CD14-positive monocyte (primary cell): Measurements from ENCODE around the gene DGUOK. TPM values are rescaled to one million over a fixed set of nuclear protein-coding genes. Genes with fewer than 3 reads are reported as not detected.

Experiments used
- DNase-seq, 3 donors: peaks; one replicate each; pipeline ENCODE4 v3.0.0-alpha.2; 2011 to 2022
- H2AFZ ChIP-seq: 2 replicates; pipeline ENCODE4 v1.6.0; 2012; ENCODE audit warnings: mild to moderate bottlenecking, low read depth, low read length, inconsistent platforms; ENCODE audit not compliant: insufficient read depth, poor library complexity, severe bottlenecking
- H3K27ac ChIP-seq, 2 donors: 1 replicate in 1 of 2; 2 replicates in 1 of 2; pipeline ENCODE4 v1.5.1; 2012 to 2013; ENCODE audit warnings: low read length in 2 of 2, control low read depth in 1 of 2, inconsistent platforms in 1 of 2, low read depth in 1 of 2, mild to moderate bottlenecking in 1 of 2
- H3K27me3 ChIP-seq, 2 donors: one replicate each; pipeline versions ENCODE4 v1.6.0 to v1.6.1; 2011 to 2013; ENCODE audit warnings: low read length in 2 of 2; ENCODE audit not compliant: control insufficient read depth in 2 of 2, insufficient read depth in 2 of 2
- H3K36me3 ChIP-seq, 2 donors: replicated peaks in 1 of 2; 1 replicate in 1 of 2; 2 replicates in 1 of 2; pipeline versions ENCODE4 v1.5.1 to v1.6.1; 2012 to 2013; ENCODE audit warnings: low read length in 2 of 2, control low read depth in 1 of 2, inconsistent platforms in 1 of 2, mild to moderate bottlenecking in 1 of 2; ENCODE audit not compliant: insufficient read depth in 2 of 2, control insufficient read depth in 1 of 2
- H3K4me1 ChIP-seq, 2 donors: 1 replicate in 1 of 2; 2 replicates in 1 of 2; pipeline versions ENCODE4 v1.5.1 to v1.6.1; 2012 to 2013; ENCODE audit warnings: low read length in 2 of 2, control low read depth in 1 of 2, inconsistent platforms in 1 of 2, mild to moderate bottlenecking in 1 of 2, moderate library complexity in 1 of 2; ENCODE audit not compliant: insufficient read depth in 2 of 2, control insufficient read depth in 1 of 2
- H3K4me2 ChIP-seq: replicated peaks from 2 replicates; pipeline ENCODE3; 2012; ENCODE audit warnings: low read length, moderate library complexity, mild to moderate bottlenecking; ENCODE audit not compliant: poor library complexity, severe bottlenecking; ENCODE audit errors: extremely low read depth
- H3K4me3 ChIP-seq, 3 experiments: fragments of 200-600 bp in 1 of 3; sonication (generic) in 1 of 3; replicated peaks in 1 of 3; 1 replicate in 2 of 3; 2 replicates in 1 of 3; pipeline ENCODE4 v1.5.1; 2011 to 2013; ENCODE audit warnings: low read length in 3 of 3, mild to moderate bottlenecking in 3 of 3, control low read depth in 2 of 3, low read depth in 2 of 3, inconsistent platforms in 1 of 3, moderate library complexity in 1 of 3
- H3K79me2 ChIP-seq: 2 replicates; pipeline ENCODE4 v1.6.0; 2012; ENCODE audit warnings: mild to moderate bottlenecking, control low read depth, inconsistent platforms, low read length, moderate library complexity; ENCODE audit not compliant: insufficient read depth
- H3K9ac ChIP-seq: 2 replicates; pipeline ENCODE4 v1.6.0; 2017; ENCODE audit warnings: low read length, mild to moderate bottlenecking; ENCODE audit not compliant: insufficient read depth, poor library complexity, severe bottlenecking
- H3K9me3 ChIP-seq, 2 donors: replicated peaks in 1 of 2; 1 replicate in 1 of 2; 2 replicates in 1 of 2; pipeline versions ENCODE4 v1.5.1 to v1.6.1; 2012 to 2013; ENCODE audit warnings: low read length in 2 of 2, control low read depth in 1 of 2; ENCODE audit not compliant: control insufficient read depth in 1 of 2, insufficient read depth in 1 of 2
- H4K20me1 ChIP-seq: 2 replicates; pipeline ENCODE4 v1.6.0; 2012; ENCODE audit warnings: mild to moderate bottlenecking, low read length, control low read depth, moderate library complexity; ENCODE audit not compliant: insufficient read depth
- H3K27ac Mint-ChIP-seq, 7 donors: one replicate each; pipeline ENCODE4 v1.8.0; 2020; ENCODE audit warnings: mild to moderate bottlenecking in 7 of 7, mixed read lengths in 7 of 7, moderate library complexity in 6 of 7, inconsistent platforms in 2 of 7
- H3K27me3 Mint-ChIP-seq, 3 donors: one replicate each; pipeline ENCODE4 v1.8.0; 2021 to 2022; ENCODE audit warnings: low read depth in 3 of 3, mild to moderate bottlenecking in 3 of 3, mixed read lengths in 3 of 3, moderate library complexity in 3 of 3, inconsistent platforms in 1 of 3
- H3K36me3 Mint-ChIP-seq, 2 donors: one replicate each; pipeline ENCODE4 v1.8.0; 2020; ENCODE audit warnings: mixed read lengths in 2 of 2, inconsistent platforms in 1 of 2, mild to moderate bottlenecking in 1 of 2
- H3K4me1 Mint-ChIP-seq: one replicate; pipeline ENCODE4 v1.8.0; 2020; ENCODE audit warnings: mild to moderate bottlenecking, mixed read lengths
- H3K4me3 Mint-ChIP-seq, 2 donors: one replicate each; pipeline ENCODE4 v1.8.0; 2020; ENCODE audit warnings: mild to moderate bottlenecking in 2 of 2, mixed read lengths in 2 of 2, moderate library complexity in 1 of 2
- H3K9me3 Mint-ChIP-seq, 7 donors: one replicate each; pipeline ENCODE4 v1.8.0; 2020 to 2022; ENCODE audit warnings: mixed read lengths in 7 of 7, mild to moderate bottlenecking in 6 of 7, moderate library complexity in 6 of 7, inconsistent platforms in 2 of 7
- CTCF ChIP-seq: fragments of 200-600 bp; IDR thresholded peaks from one replicate; pipeline ENCODE4 v1.8.0; 2022; ENCODE audit warnings: antibody characterized with exemption, mild to moderate bottlenecking
- WGBS: methylation state at CpG from one replicate; pipeline ENCODE4 v1.1.5; 2013; ENCODE audit warnings: missing lambda C conversion rate; ENCODE audit not compliant: insufficient coverage; 5-methylcytosine and 5-hydroxymethylcytosine counted together
- intact Hi-C, 2 donors: fragments of 100-400 bp; cut with micrococcal nuclease; formaldehyde crosslinking; loops; one replicate each; pipeline versions ENCODE4 v1.15.0 to v1.15.1; 2023
- polyA plus RNA-seq, 3 donors: library from polyadenylated mRNA; depleted of rRNA in 1 of 3; unstranded in 2 of 3; stranded (reverse) in 1 of 3; fragments of 300-500 nt in 2 of 3; fragments of >200 nt in 1 of 3; fragmentation: Illumina TruSeq in 2 of 3; gene quantifications; 1 replicate in 2 of 3; 2 replicates in 1 of 3; pipeline ENCODE4 v1.2.3, GENCODE V29; 2012 to 2021

Gene DGUOK
- polyA plus RNA-seq, 3 donors = 62.9 to 129 (median 123) TPM

GRCh38 chr2:73986085-73986681 lies 59.5 kb downstream of the DGUOK start:
- no peaks in the 10 kb centered on the region for H3K9me3 ChIP-seq
- Mint-ChIP-seq H3K4me1 (peaks cover 81% of the 10 kb centered on the region), H3K27ac (peak overlapping the region; percentile 88 to 94 (median 93)), H3K9me3 (no peaks in the 10 kb centered on the region), H3K27me3 (peaks cover 0 to 3% (median 0%) of the 10 kb centered on the region in 3 donors), H3K36me3 (peaks cover 39 to 55% of the 10 kb centered on the region in 2 donors), H3K4me3 (peak overlapping the region; percentile 93 to 94)
- peak overlapping the region; percentile 87 for H3K4me2 ChIP-seq
- no peak overlapping the region for H2AFZ ChIP-seq
- TF ChIP-seq CTCF = no peak
- WGBS = 93% methylated on average over 16 of the region's 21 CpGs
- peaks cover 66 to 85% of the 10 kb centered on the region in 2 donors for H3K4me1 ChIP-seq
- no peaks in the 10 kb centered on the region for H3K27me3 ChIP-seq
- intact Hi-C loops = loop anchor here (5.0 to 10.0 kb wide), 3 partner anchors 34 to 161 kb away; partner anchors contain the start of gene STAMBP (in 1 of the 2)
- DNase-seq = no peak
- peaks cover 67% of the 10 kb centered on the region for H3K79me2 ChIP-seq
- peak overlapping the region; percentile 69 to 83 (median 78) for H3K4me3 ChIP-seq
- H4K20me1 ChIP-seq = peaks cover 54% of the 10 kb centered on the region
- peak overlapping the region; percentile 66 for H3K9ac ChIP-seq
- H3K27ac ChIP-seq = peak overlapping the region; percentile 85 to 94
- peaks cover 12 to 44% of the 10 kb centered on the region in 2 donors for H3K36me3 ChIP-seq

GRCh38 chr2:73987109-73987947 lies 60.6 kb downstream of the DGUOK start:
- Histone ChIP-seq H3K4me1 (peaks cover 58 to 83% of the 10 kb centered on the region in 2 donors), H3K4me3 (peak overlapping the region; percentile 69 to 83 (median 78)), H3K79me2 (peaks cover 78% of the 10 kb centered on the region), H3K27ac (peak overlapping the region; percentile 8 to 85), H3K36me3 (peaks cover 12 to 54% of the 10 kb centered on the region in 2 donors), H3K27me3 (no peaks in the 10 kb centered on the region), H3K9me3 (no peaks in the 10 kb centered on the region), H4K20me1 (peaks cover 66% of the 10 kb centered on the region), H2AFZ (no peak overlapping the region), H3K4me2 (peak overlapping the region; percentile 87), H3K9ac (peak overlapping the region; percentile 56)
- Mint-ChIP-seq H3K4me3 (peak overlapping the region; percentile 93 to 94), H3K4me1 (peaks cover 82% of the 10 kb centered on the region), H3K9me3 (peaks cover 0 to 1% (median 0%) of the 10 kb centered on the region in 7 donors), H3K27ac (peak overlapping the region; percentile 64 to 94 (median 83)), H3K36me3 (peaks cover 46 to 66% of the 10 kb centered on the region in 2 donors), H3K27me3 (no peaks in the 10 kb centered on the region)
- DNase-seq = peak in 2 of 3 donors; percentile 46 to 55
- 27% methylated on average over 20 of the region's 24 CpGs for WGBS
- peak; percentile 60 for TF ChIP-seq CTCF
- intact Hi-C loops = loop anchor here (5.0 to 10.0 kb wide), 3 partner anchors 35 to 163 kb away; partner anchors contain the start of gene STAMBP (in 1 of the 2)
